ENCODE data around the gene IRF6.

GRCh38 chr1:209790286-209791193 is 15.4 kb downstream of the IRF6 start:
- TF ChIP-seq CTCF (IDR thresholded peaks at IDR 0.05): no peak
- no peak for TF ChIP-seq ZNF263 (CRISPR knock-in tag; IDR thresholded peaks at IDR 0.05; ENCODE audit: low read depth)
- TF ChIP-seq FOXP4 (CRISPR knock-in tag; IDR thresholded peaks at IDR 0.05): no peak
- TF ChIP-seq CREB1 (CRISPR knock-in tag; IDR thresholded peaks at IDR 0.05): no peak
- TF ChIP-seq CREM (CRISPR knock-in tag; IDR thresholded peaks at IDR 0.05): no peak
- TF ChIP-seq, protein P1, sequence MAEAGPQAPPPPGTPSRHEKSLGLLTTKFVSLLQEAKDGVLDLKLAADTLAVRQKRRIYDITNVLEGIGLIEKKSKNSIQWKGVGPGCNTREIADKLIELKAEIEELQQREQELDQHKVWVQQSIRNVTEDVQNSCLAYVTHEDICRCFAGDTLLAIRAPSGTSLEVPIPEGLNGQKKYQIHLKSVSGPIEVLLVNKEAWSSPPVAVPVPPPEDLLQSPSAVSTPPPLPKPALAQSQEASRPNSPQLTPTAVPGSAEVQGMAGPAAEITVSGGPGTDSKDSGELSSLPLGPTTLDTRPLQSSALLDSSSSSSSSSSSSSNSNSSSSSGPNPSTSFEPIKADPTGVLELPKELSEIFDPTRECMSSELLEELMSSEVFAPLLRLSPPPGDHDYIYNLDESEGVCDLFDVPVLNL (CRISPR knock-in tag; IDR thresholded peaks at IDR 0.05; ENCODE audit: borderline replicate concordance, low read depth): no peak
- no peak for TF ChIP-seq ESRRA (CRISPR knock-in tag; IDR thresholded peaks at IDR 0.05; ENCODE audit: borderline replicate concordance)
- no peak for TF ChIP-seq SP1 (CRISPR knock-in tag; conservative IDR thresholded peaks at IDR 0.05)
- TF ChIP-seq TCF7 (CRISPR knock-in tag; IDR thresholded peaks at IDR 0.05; ENCODE audit: low read depth): no peak
- no peak for TF ChIP-seq ATF2 (CRISPR knock-in tag; IDR thresholded peaks at IDR 0.05; ENCODE audit: borderline replicate concordance, low read depth)
- no peak for TF ChIP-seq NR3C1 (CRISPR knock-in tag; conservative IDR thresholded peaks at IDR 0.05; ENCODE audit: low read depth)
- no peak for TF ChIP-seq NR2C2 (CRISPR knock-in tag; IDR thresholded peaks at IDR 0.05)
- TF ChIP-seq, protein P2, sequence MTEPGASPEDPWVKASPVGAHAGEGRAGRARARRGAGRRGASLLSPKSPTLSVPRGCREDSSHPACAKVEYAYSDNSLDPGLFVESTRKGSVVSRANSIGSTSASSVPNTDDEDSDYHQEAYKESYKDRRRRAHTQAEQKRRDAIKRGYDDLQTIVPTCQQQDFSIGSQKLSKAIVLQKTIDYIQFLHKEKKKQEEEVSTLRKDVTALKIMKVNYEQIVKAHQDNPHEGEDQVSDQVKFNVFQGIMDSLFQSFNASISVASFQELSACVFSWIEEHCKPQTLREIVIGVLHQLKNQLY (CRISPR knock-in tag; IDR thresholded peaks at IDR 0.05): no peak
- no peak for TF ChIP-seq NFYB (CRISPR knock-in tag; conservative IDR thresholded peaks at IDR 0.05; ENCODE audit: low read depth)
